Mesenchymal stem cell (in vitro differentiated cells and primary cell): Measurements from ENCODE around the gene PIGR.

Experiments used
- DNase-seq: peaks from one replicate; pipeline ENCODE4 v3.0.0-alpha.2; 2013
- H2AFZ ChIP-seq: one replicate; pipeline ENCODE4 v1.6.1; 2013; ENCODE audit warnings: low read depth, mild to moderate bottlenecking, control low read depth, inconsistent platforms, low read length, moderate library complexity
- H2AK5ac ChIP-seq: 2 replicates; pipeline ENCODE4 v1.6.1; 2013; ENCODE audit warnings: low read length, moderate library complexity, mild to moderate bottlenecking, inconsistent platforms; ENCODE audit not compliant: severe bottlenecking
- H2BK120ac ChIP-seq: one replicate; pipeline ENCODE4 v1.6.1; 2013; ENCODE audit warnings: low read depth, mild to moderate bottlenecking, inconsistent platforms, low read length, moderate library complexity
- H2BK12ac ChIP-seq, 2 experiments: one replicate each; pipeline ENCODE4 v1.6.1; 2013; ENCODE audit warnings: inconsistent platforms in 2 of 2, low read length in 2 of 2, mild to moderate bottlenecking in 2 of 2, moderate library complexity in 2 of 2, control low read depth in 1 of 2
- H2BK15ac ChIP-seq: one replicate; pipeline ENCODE4 v1.6.1; 2013; ENCODE audit warnings: mild to moderate bottlenecking, low read depth, inconsistent platforms; ENCODE audit not compliant: poor library complexity, severe bottlenecking
- H2BK5ac ChIP-seq: 2 replicates; pipeline ENCODE4 v1.6.1; 2013; ENCODE audit warnings: low read depth, mild to moderate bottlenecking, low read length, control low read depth, inconsistent platforms; ENCODE audit not compliant: poor library complexity, severe bottlenecking
- H3K14ac ChIP-seq, 2 experiments: one replicate each; pipeline ENCODE4 v1.6.1; 2013; ENCODE audit warnings: inconsistent platforms in 2 of 2, low read length in 2 of 2, control low read depth in 1 of 2, mild to moderate bottlenecking in 1 of 2, moderate library complexity in 1 of 2
- H3K18ac ChIP-seq, 2 experiments: one replicate each; pipeline ENCODE4 v1.6.1; 2013; ENCODE audit warnings: inconsistent platforms in 2 of 2, low read length in 2 of 2, control low read depth in 1 of 2, low read depth in 1 of 2, mild to moderate bottlenecking in 1 of 2
- H3K23ac ChIP-seq, 2 experiments: one replicate each; pipeline ENCODE4 v1.6.1; 2013; ENCODE audit warnings: inconsistent platforms in 2 of 2, low read length in 2 of 2, mild to moderate bottlenecking in 2 of 2, moderate library complexity in 2 of 2, control low read depth in 1 of 2
- H3K27ac ChIP-seq: 2 replicates; pipeline ENCODE4 v1.5.1; 2013; ENCODE audit warnings: mild to moderate bottlenecking, moderate library complexity, low read length, control low read depth, inconsistent platforms; ENCODE audit not compliant: poor library complexity, severe bottlenecking
- H3K27me3 ChIP-seq, 2 experiments: 2 replicates each; pipeline versions ENCODE4 v1.6.1 to v1.7.0; 2013; ENCODE audit warnings: low read length in 2 of 2, mild to moderate bottlenecking in 2 of 2, moderate library complexity in 2 of 2, control low read depth in 1 of 2, inconsistent platforms in 1 of 2; ENCODE audit not compliant: control insufficient read depth in 1 of 2, insufficient read depth in 1 of 2
- H3K36me3 ChIP-seq, 2 experiments: 2 replicates each; pipeline versions ENCODE4 v1.6.1 to v1.7.0; 2013; ENCODE audit warnings: low read length in 2 of 2, control low read depth in 1 of 2, inconsistent platforms in 1 of 2, low read depth in 1 of 2, mild to moderate bottlenecking in 1 of 2; ENCODE audit not compliant: insufficient read depth in 2 of 2, control insufficient read depth in 1 of 2
- H3K4ac ChIP-seq, 2 experiments: one replicate each; pipeline ENCODE4 v1.6.1; 2013; ENCODE audit warnings: inconsistent platforms in 2 of 2, low read length in 2 of 2, mild to moderate bottlenecking in 2 of 2, moderate library complexity in 2 of 2, control low read depth in 1 of 2, low read depth in 1 of 2
- H3K4me1 ChIP-seq: 2 replicates; pipeline ENCODE4 v1.6.1; 2013; ENCODE audit warnings: low read depth, low read length, control low read depth; ENCODE audit not compliant: control insufficient read depth, insufficient read depth
- H3K4me2 ChIP-seq: 2 replicates; pipeline ENCODE4 v1.6.1; 2013; ENCODE audit warnings: low read length, mild to moderate bottlenecking, inconsistent platforms; ENCODE audit not compliant: poor library complexity, severe bottlenecking
- H3K4me3 ChIP-seq, 2 experiments: 2 replicates each; pipeline versions ENCODE4 v1.5.1 to v1.7.0; 2013; ENCODE audit warnings: low read length in 2 of 2, mild to moderate bottlenecking in 2 of 2, control low read depth in 1 of 2, low read depth in 1 of 2; ENCODE audit not compliant: insufficient read depth in 1 of 2
- H3K79me1 ChIP-seq: replicated peaks from 2 replicates; pipeline ENCODE4 v1.6.1; 2013; ENCODE audit warnings: mild to moderate bottlenecking, control low read depth, low read length, inconsistent platforms; ENCODE audit not compliant: poor library complexity, severe bottlenecking
- H3K9ac ChIP-seq: 2 replicates; pipeline ENCODE4 v1.7.0; 2013; ENCODE audit warnings: mild to moderate bottlenecking, low read length, moderate library complexity
- H3K9me3 ChIP-seq: 2 replicates; pipeline ENCODE4 v1.7.0; 2013; ENCODE audit warnings: mild to moderate bottlenecking, low read length; ENCODE audit not compliant: control insufficient read depth
- H4K8ac ChIP-seq: one replicate; pipeline ENCODE4 v1.6.1; 2013; ENCODE audit warnings: inconsistent platforms, mild to moderate bottlenecking, low read length, moderate library complexity
- H4K91ac ChIP-seq: one replicate; pipeline ENCODE4 v1.6.1; 2013; ENCODE audit warnings: mild to moderate bottlenecking, low read length, inconsistent platforms
- WGBS: methylation state at CpG from one replicate; pipeline ENCODE4 v1.1.7; 2013; ENCODE audit warnings: mixed read lengths; 5-methylcytosine and 5-hydroxymethylcytosine counted together

Gene PIGR

GRCh38 chr1:206940588-206940936 is 5.7 kb downstream of the PIGR start:
- Histone ChIP-seq H3K27me3 (peaks cover 7 to 70% of the 10 kb centered on the region in 2 experiments), H3K18ac (no peak overlapping the region), H3K4me1 (peaks cover 4% of the 10 kb centered on the region), H2AK5ac (no peak overlapping the region), H3K79me1 (no peaks in the 10 kb centered on the region), H4K8ac (no peak overlapping the region), H3K4ac (no peak overlapping the region), H2BK15ac (no peak overlapping the region), H3K14ac (no peak overlapping the region), H3K27ac (no peak overlapping the region), H3K9ac (no peak overlapping the region), H2BK120ac (no peak overlapping the region), H3K9me3 (no peaks in the 10 kb centered on the region), H3K4me3 (no peak overlapping the region), H2BK5ac (no peak overlapping the region), H2BK12ac (no peak overlapping the region), H4K91ac (no peak overlapping the region), H2AFZ (no peak overlapping the region), H3K23ac (no peak overlapping the region), H3K4me2 (no peak overlapping the region), H3K36me3 (no peaks in the 10 kb centered on the region)
- DNase-seq = no peak
- 81% methylated on average over 3 of the region's 3 CpGs for WGBS

- no peak overlapping the region for H3K4me3 ChIP-seq
- peak overlapping the region; percentile 26 for H2AK5ac ChIP-seq
- no peak overlapping the region for H3K23ac ChIP-seq
- no peak overlapping the region for H3K4me2 ChIP-seq
- no peaks in the 10 kb centered on the region for H3K79me1 ChIP-seq
- peaks cover 2% of the 10 kb centered on the region for H3K4me1 ChIP-seq
- no peak overlapping the region for H3K18ac ChIP-seq
- H2BK5ac ChIP-seq = no peak overlapping the region
- H2BK15ac ChIP-seq = no peak overlapping the region
- H3K9ac ChIP-seq = no peak overlapping the region
- no peak overlapping the region for H4K8ac ChIP-seq
- no peaks in the 10 kb centered on the region for H3K36me3 ChIP-seq
- H4K91ac ChIP-seq = no peak overlapping the region
- H3K27ac ChIP-seq = no peak overlapping the region
- no peak overlapping the region for H2BK12ac ChIP-seq
- H3K27me3 ChIP-seq = peaks cover 2 to 70% of the 10 kb centered on the region in 2 experiments
- no peak overlapping the region for H3K4ac ChIP-seq
- H3K14ac ChIP-seq = no peak overlapping the region
- no peak overlapping the region for H2BK120ac ChIP-seq
- WGBS = 85% methylated on average over 8 of the region's 9 CpGs
- DNase-seq = no peak
- H2AFZ ChIP-seq = no peak overlapping the region
- no peaks in the 10 kb centered on the region for H3K9me3 ChIP-seq
Observed at GRCh38 chr1:206939841-206940587, 6.3 kb downstream of the PIGR start.

- Histone ChIP-seq H3K4me2 (no peak overlapping the region), H4K8ac (no peak overlapping the region), H3K9me3 (no peaks in the 10 kb centered on the region), H3K4ac (no peak overlapping the region), H3K23ac (no peak overlapping the region), H2AK5ac (no peak overlapping the region), H2BK15ac (no peak overlapping the region), H2BK12ac (no peak overlapping the region), H3K36me3 (no peaks in the 10 kb centered on the region), H2BK120ac (no peak overlapping the region), H3K4me3 (no peak overlapping the region), H3K4me1 (peaks cover 2% of the 10 kb centered on the region), H3K79me1 (no peaks in the 10 kb centered on the region), H3K9ac (no peak overlapping the region), H3K27me3 (peaks cover 0 to 64% of the 10 kb centered on the region in 2 experiments), H3K14ac (no peak overlapping the region), H3K18ac (no peak overlapping the region), H3K27ac (no peak overlapping the region), H2AFZ (no peak overlapping the region), H2BK5ac (no peak overlapping the region), H4K91ac (no peak overlapping the region)
- WGBS = 74% methylated on average over 7 of the region's 13 CpGs
- DNase-seq = no peak
Observed at GRCh38 chr1:206939131-206939530, 7.1 kb downstream of the PIGR start.

GRCh38 chr1:206937425-206937824 is 8.8 kb downstream of the PIGR start:
- 91% methylated on average over 5 of the region's 6 CpGs for WGBS
- Histone ChIP-seq H3K23ac (no peak overlapping the region), H3K9ac (no peak overlapping the region)

More at GRCh38 chr1:206937425-206937824, 8.8 kb downstream of the PIGR start:
- Histone ChIP-seq H4K8ac (no peak overlapping the region), H2BK15ac (no peak overlapping the region), H3K79me1 (no peaks in the 10 kb centered on the region), H3K4me1 (peaks cover 2% of the 10 kb centered on the region), H2AFZ (no peak overlapping the region), H3K4me2 (no peak overlapping the region), H3K36me3 (no peaks in the 10 kb centered on the region), H4K91ac (no peak overlapping the region), H2AK5ac (no peak overlapping the region), H2BK5ac (no peak overlapping the region), H3K18ac (no peak overlapping the region), H3K9me3 (no peaks in the 10 kb centered on the region), H2BK120ac (no peak overlapping the region), H3K4ac (no peak overlapping the region), H3K14ac (no peak overlapping the region), H3K27me3 (peaks cover 0 to 47% of the 10 kb centered on the region in 2 experiments), H3K27ac (no peak overlapping the region), H3K4me3 (no peak overlapping the region), H2BK12ac (no peak overlapping the region)
- DNase-seq = no peak
